Activated CD4-positive, alpha-beta T cell treated with anti-CD3 and anti-CD28 coated beads for 4 hours (primary cell): Measurements from ENCODE around the gene HDAC10.
"Not testable (repeated sequence)": the region's sequence is repeated elsewhere in the genome, so short reads cannot be mapped to it uniquely, and the experiment has no call there.

Source experiments
- DNase-seq, 2 donors: peaks; one replicate each; pipeline ENCODE4 v3.0.0-alpha.2; 2020

Gene HDAC10

DNA sequence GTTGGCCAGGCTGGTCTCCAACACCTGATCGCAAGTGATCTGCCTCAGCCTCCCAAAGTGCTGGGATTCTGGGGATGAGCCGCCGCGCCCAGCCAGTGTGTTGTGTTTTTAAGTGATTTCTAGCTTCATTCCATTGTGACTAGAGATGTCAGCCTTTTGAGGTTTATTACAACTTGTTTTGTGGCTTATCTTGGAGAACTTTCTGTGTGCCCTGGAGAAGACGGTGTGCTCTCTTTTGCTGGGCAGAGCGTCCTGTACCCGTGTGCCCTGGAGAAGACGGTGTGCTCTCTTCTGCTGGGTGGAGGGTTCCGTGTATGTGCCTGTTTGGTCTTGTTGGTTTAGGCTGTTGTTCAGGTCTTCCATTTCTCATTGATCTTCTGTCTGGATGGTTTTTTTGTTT lies 37.8 kb downstream of the HDAC10 start:
- no peak for DNase-seq

DNA sequence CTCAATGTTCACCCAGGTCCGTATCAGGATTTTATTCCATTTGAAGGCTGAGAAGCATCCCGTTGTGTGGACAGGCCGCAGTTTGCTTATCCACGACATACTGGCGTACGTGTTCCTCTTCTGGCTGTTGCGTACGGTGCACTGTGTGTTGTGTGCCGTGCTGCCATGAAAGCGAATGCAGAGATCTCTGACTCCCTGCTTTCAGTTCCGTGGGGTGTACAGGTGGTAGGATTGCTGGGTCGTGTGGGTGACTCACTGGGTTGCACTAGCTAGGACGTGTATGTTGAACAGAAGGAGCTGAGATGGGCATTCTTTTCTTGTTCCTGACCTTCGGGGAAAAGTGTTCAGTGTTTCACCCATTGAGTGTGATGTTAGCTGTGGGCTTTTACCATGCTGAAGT lies 39.9 kb downstream of the HDAC10 start:
- DNase-seq = no peak

DNA sequence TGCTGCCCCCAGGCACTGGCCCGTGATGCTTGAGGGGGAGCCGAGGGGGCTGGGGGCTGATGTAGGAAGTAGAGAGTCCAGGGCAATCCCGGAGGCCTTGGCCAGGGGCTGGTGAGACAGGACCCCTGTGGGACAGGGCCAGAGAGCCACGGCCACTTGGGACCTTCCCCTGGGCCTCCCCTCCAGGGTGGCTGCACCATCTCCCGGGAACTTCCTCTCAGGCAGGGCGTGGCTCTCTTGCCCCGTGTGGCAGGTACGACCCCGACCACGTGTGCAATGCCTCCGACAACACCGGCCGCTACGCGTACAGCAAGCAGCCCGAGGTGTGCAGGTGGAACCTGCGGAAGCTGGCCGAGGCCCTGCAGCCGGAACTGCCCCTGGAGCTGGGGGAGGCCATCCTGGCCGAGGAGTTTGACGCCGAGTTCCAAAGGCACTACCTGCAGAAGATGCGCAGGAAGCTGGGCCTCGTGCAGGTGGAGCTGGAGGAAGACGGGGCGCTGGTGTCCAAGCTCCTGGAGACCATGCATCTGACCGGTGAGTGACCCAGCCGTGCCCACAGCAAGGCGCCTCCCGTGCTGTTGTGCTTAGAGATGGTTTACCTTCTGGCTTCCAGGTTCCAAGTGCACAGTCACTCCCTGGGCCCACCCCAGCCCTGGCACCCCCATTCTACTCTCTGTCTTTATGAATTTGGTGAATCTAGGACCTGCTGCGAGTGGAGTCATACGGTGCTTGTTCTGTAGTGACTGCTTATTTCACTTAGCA lies 40.5 kb downstream of the HDAC10 start:
- DNase-seq = no peak

DNA sequence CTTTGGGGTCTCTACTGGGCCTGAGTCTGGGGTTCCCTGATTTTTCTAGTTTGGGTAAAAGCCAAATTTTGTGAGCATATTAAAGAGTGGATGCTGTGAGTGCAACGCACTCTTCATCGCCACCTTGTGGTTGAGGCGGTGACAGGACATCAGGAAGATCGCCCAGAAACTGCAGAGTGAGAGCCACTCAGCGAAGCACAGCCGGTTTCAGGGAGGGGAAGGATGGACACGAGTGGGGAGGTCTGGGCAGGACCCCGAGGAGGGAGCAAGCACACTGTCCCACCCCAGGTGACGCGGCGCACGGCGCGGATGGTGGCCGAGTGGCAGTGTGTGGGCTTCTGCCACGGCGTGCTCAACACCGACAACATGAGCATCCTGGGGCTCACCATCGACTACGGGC lies 41.2 kb downstream of the HDAC10 start:
- peak; percentile 64 to 73 for DNase-seq

DNA sequence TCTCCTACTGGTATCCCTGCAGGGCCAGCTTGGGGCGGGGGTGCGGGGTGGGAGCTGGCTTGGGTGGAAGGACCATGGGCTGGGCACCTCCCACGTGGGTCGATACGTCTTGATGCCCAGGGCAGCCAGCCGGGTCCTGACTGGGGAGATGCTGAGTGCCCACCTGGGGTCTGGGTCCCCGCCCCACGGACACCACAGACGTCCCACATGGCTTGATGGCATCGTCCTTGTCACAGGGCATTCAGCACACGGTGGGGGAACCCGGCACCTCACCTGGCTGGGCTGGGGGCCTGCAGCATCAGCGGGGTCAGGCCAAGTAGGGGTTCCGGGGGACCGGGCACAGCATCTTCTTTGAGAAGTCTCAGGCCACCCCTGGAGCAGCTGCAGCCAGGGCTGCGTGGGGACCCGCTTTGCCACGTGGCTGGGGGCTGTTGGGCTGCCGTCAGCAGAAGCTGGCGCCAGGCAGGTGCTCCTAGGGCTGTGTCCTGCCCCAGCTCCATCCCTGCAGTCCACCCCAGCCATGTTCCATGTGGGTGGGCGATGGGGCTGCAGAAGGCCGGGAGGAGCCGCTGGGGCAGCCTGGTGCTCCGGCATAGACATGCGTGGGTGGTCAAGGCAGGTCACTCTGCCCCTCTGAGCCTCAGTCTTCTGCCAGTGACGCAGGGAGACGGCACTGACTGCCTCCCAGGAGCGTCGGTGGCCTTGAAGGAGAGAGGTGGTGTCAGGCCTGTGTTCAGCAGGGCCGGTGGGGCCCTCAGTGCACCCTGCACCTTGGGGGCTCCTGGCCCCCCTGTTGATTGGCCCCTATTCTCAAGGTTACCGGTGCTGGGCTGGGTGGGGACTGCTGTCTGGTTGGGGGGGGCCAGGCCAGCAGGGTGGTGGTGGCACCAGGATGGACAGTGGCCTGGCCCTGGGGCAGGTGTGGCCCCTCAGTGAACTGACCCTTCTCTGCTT lies 41.8 kb downstream of the HDAC10 start:
- no peak for DNase-seq

DNA sequence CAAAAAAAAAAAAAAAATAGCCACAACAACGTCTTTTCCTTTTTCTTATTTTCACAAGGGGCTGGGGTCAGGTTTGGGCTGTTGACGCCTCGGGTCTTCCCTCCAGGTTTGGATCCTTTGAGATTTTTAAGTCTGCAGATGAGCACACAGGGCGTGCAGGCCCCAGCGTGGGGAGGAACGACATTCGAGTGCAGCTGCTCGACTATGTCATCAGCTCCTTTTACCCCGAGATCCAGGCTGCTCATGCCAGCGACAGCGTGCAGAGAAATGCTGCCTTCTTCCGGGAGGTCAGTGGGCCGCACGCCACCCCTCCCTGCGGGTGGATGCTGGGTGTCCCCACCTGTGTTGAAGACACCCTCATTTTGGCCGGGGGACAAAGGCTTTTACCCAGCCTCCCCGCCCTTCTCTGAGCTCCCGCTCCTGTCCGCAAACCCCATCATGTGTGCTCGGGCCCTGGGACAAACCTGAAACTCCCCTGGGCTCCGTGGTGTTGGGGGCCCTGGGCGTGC lies 42.6 kb downstream of the HDAC10 start:
- no peak for DNase-seq

DNA sequence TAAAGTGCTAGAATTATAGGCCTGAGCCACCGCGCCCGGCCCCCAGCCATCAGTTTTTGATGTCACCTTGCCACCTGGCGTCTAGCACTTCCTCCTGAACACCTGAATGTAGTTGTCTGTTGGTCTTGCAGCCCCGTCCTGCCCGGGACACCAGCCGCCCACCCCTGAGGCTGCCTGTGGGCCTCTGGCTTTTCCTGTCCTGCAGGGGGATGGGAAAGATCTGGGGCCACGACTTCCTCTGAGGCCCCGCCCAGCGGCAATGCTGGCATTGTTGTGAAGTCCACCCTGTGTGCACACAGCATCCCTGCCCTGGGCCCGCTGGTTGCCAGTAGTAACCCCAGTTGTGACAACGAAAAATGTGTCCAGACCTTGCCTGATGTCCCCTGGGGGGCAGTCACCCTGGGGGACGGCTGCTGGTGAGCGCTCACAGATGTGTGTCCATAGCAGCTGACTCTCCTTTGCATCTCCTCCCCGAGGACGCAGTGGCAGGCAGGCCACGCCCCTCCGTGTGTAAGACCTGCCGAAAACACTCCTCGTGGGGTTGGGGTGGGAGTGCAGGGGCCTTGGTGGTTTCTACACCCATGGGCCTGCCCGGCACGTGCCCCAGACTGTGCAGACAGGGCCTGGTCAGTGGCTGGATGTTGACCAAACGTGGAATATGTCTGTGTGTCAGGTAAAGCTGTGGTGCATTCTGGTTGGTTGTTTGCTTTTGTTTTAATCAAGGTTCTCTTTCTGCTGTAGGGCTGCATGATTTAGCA lies 43.5 kb downstream of the HDAC10 start:
- DNase-seq = no peak

DNA sequence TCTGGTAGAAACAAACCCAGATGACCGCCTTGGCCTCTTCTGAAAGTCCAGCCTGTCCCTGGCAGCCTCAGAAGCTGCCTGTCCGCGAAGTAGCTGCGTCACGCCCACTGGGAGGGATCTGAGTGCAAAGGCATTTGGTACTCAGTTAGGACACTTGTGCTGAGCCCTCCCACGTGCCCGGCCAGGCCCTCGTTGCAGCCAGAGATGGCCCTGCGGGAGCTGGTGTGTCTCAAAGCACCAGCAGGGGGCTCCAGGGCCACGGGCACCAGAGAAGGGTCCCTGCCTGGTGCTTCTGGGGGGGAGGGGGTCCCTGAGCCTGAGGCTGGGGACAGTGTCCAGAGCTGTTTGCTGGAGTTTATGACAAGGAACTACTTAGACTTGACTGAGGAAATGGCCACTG lies 44.5 kb downstream of the HDAC10 start:
- no peak for DNase-seq

DNA sequence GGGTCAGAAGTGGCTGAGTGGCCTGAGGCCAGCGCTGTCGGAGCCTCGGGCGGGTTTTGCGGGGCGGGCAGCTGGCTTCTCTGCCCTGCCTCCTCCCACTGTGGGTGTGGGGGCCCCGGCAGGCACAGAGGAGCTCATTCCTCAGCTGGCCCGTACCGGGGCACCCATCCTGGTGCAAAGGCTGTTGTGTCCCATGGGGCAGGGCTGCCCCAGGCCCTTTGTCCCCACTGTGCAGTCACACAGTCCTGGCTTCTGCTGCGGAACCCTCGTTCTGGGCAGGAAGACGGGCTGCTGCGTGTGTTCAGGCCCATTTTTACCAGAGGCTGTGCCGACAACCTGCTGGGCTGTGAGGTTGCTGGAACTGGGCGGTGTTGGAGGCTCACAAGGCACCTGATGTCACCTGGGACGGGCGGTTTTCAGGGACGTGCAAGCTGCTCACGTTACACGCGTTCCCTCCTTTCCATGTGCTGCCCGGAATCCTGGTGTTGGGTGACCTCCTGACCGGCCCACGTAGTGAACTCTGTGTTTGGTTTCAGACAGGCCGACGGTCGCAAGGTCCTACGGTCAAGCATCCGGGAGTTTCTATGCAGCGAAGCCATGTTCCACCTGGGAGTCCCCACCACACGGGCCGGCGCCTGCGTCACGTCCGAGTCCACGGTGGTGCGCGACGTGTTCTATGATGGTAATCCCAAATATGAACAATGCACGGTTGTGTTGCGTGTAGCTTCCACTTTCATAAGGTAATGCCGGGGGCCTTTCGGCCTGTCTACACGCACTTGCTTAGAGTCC lies 45.1 kb downstream of the HDAC10 start:
- DNase-seq = no peak

DNA sequence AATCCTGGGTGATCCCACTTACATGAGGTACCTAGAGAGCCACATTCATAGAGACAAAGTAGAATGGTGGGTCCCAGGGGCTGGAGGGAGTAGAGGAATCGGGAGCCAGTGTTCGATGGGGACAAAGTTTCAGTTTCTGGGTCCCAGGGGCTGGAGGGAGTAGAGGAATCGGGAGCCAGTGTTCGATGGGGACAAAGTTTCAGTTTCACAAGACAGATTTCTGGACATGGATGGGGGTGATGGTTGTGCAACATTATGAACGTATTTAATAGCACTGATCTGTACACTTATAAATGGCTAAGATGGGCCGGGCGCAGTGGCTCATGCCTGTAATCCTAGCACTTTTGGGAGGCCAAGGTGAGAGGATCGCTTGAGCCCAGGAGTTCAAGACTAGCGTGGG lies 46.1 kb downstream of the HDAC10 start:
- DNase-seq = not testable (repeated sequence)

DNA sequence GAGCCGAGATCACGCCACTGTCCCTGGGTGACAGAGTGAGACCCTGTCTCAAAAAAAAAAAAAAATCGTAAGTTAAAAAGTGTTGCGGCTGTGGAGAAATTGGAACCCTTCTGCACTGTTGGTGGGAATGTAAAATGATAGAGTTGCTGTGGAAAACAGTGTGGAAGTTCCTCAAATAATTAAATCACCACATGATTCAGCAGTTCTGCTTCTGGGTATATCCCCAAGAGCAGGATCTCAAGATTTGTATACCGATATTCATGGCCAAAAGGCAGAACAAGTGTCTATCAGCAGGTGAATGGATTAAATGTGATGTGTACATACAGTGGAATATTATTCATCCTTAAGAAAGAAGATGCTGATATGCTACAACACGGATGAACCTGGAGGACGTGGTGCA lies 46.5 kb downstream of the HDAC10 start:
- no peak for DNase-seq

DNA sequence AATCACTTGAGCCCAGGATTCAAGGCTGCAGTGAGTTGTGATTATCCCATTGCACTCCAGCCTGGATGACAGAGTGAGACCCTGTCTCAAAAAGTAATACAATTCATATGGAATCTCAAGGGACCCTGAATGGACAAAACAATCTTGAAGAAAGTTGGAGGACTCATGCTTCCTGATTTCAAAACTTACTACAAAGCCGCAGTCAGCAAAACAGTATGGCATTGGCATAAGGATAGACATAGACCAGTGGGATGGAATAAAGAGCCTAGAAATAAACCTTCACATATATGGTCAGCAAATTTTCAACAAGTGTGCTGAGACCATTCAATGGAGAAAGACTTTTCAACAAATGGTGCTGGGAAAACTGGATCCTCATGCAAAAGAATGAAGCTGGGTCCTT lies 47.8 kb downstream of the HDAC10 start:
- no peak for DNase-seq

DNA sequence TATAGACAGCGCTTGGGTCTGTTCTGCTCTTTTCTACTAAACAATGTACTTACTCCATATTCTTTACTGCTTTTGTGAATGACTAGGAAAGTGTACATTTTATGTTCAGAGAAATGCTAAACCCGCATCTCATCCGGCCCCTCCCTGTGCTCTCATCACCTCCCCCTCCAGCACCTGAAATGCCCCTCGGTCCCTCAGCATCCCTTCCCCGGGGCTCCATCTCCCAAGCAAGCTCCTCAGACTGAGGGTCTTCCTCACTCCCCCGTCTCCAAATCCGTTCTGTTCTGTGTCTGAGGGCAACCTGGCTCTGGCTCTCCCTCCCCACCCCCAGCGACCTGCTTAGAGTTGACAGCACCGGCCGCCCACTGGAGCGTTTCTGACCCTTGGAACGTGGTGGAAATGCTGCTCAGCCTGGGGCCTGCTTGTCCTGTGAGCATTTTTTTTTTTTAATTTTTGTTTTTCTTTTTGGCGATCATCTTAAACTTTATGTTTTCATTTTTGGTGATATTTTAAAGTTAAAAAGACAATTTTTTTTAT lies 48.9 kb downstream of the HDAC10 start:
- DNase-seq = no peak

DNA sequence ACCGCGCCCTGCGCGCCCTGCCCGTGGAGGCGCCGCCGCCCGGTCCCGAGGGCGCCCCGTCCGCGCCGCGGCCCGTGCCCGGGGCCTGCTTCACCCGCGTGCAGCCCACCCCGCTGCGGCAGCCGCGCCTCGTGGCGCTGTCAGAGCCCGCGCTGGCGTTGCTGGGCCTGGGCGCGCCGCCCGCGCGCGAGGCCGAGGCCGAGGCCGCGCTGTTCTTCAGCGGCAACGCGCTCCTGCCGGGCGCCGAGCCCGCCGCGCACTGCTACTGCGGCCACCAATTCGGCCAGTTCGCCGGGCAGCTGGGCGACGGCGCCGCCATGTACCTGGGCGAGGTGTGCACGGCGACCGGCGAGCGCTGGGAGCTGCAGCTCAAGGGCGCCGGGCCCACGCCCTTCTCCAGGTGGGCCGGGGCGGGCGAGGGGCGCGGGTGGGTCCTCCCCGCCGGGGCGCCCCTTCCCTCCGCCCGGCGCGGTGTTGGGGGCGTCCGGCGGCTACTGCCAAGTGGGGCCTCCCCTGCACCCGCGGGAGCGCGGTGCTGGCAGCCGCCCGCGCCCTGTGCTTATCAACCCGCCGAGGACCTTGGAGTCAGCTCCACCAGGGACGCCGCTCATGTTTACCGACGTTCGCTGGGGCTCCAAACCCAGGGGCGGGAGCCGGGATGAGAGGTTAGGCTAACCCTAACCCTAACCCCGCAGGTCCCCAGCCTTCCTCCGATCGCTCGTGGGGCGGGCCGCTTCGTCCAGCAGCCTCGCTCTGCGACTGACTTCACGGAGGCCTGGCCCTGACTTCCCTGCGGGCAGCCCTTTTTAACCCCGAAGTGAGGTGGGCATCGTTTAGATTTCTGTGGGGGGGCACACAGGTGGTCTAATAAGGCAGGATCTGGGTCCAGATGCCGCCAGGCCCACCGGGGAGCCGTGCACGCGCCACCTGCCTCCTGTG lies 49.6 kb downstream of the HDAC10 start:
- no peak for DNase-seq

DNA sequence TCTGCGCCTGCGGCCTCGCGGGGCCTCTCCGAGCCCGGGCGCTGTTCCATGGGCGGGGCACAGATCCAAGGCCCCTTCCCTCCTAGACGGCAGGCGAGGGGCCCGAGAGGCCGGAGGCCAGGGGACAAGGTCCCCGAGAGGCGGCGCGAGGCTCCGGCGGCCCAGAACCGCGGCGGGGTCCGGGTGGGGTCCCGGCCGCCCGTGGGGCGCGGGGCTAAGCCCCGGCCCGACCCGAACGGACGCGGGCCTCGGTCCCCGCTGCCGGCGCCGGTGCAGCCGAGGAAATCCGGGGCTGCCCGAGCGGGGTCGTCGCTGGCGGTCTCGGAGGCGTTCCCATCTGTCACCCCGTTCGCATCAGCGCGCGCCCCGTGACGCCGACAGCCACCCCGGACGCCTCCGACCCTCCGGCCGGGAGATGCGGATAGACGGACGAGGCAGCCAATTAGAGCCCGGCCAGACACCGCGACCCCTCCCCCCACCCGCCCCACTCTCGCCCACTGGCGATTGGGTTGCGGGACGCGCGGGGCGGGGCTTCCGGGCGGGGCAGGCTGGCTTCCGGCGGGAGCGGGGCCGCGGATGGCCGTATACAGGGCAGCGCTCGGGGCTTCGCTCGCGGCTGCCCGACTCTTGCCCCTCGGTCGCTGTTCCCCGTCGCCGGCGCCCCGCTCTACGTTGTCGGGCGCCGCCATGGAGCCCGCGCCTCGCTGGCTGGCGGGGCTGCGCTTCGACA lies 50.4 kb downstream of the HDAC10 start, which contains the start of gene SELENOO:
SELENOO (plus strand) TSS at position 551 of the 730 bp plus-strand sequence; CDS start at position 577, 26 bp downstream.
- peak; percentile 86 to 92 for DNase-seq

DNA sequence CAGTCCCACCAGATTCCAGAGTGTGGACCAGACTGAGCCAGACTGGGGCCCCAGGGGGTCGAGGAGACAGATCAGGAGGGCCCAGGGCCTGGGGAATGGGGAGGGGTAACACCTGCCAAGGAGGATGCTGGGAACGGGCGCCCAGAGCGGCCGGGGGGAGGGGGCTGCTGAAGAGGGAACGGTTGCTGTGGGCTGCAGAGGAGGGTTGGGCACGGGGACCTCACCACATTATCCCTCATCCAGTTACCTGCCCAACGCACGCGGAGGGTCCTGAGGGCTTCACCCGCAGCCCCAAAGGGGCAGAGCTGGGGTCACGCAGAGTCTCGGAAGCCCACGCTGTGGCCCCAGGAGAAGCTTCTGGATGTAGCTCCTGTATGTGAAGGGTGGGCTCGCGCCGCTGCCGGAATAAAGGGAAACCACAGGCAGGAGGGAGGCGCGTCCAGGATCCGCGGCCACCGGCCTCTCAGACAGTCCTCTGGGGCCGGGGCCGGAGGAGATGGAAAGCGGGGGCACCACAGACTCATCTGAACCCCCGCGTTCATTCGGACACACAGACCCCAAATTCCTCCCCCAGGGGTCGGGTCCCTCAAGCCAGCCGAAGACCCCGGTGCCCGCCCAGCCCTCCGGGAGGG lies 51.1 kb downstream of the HDAC10 start:
- DNase-seq = no peak

DNA sequence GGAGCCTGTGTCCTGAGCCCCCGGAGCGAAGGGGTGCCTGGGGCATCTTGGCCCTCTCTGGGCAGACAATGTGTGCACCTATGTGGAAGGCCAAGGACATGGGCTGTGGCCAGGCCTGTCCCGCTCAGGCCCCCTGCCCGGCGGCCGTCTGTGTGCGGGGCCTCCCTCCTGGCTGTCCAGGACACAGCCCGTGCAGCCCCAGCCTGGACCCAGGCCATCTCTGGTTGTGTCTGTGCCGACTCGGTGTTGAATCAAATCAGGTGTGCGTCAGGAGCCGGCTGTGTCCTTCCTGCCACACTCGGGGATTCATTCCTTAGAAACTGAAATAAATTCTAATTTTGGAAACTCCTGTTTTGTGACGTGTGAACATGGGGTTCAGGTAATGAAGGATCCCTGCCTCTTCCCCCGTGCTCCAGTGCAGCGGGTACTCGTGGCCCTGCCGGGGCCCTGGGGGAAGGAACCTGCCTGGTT lies 51.8 kb downstream of the HDAC10 start:
- no peak for DNase-seq

DNA sequence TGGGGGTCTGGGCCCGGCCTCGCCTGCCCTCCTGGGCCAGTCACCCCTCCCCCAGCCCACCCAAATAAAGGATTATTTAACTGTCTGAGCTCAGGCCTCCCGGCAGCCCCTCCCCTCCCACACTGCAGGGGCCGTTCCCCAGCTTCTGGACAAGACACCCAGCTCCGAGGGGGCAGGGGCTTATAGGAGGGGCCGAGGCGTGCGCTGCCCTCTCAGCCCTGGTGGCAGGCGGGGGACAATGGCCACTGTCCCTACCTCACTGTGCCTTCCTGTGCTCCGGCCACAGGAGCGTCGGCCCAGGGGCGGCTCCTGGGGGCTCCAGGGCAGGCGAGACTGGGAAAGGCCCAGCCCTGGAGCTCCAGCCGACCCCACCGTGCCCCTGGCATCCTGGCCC lies 52.4 kb downstream of the HDAC10 start:
- no peak for DNase-seq
